ENCODE measurements around the gene CCDC93. TPM values are rescaled to one million over a fixed set of nuclear protein-coding genes. Genes with fewer than 3 reads are reported as not detected.

CCDC93 gene
- total RNA-seq, 2 donors from 2014 or later, result 11.0 to 21.7 TPM

- no peak overlapping the region for H3K27ac ChIP-seq
- no peaks in the 10 kb centered on the region for H3K36me3 ChIP-seq
- ATAC-seq (ENCODE audit: insufficient number of reproducible peaks, low FRiP score, low read depth), result no peak
- H3K4me3 ChIP-seq, result no peak overlapping the region
- H3K4me1 ChIP-seq (ENCODE audit: control insufficient read depth in 1 of 2, low read depth in 2 of 2), result peaks cover 5 to 8% of the 10 kb centered on the region in 2 donors
- H3K9me3 ChIP-seq, result no peaks in the 10 kb centered on the region
- H3K27me3 ChIP-seq (replicated peaks; ENCODE audit: insufficient read depth), result no peaks in the 10 kb centered on the region
- DNase-seq (ENCODE audit: low spot score), result no peak
- TF ChIP-seq CTCF (IDR thresholded peaks at IDR 0.05), result no peak
These were observed 30.8 kb downstream of the CCDC93 start for GRCh38 chr2:117983040-117983439.

- no peaks in the 10 kb centered on the region for H3K9me3 ChIP-seq
- H3K4me3 ChIP-seq, result no peak overlapping the region
- no peak overlapping the region for H3K27ac ChIP-seq
- H3K4me1 ChIP-seq (ENCODE audit: control insufficient read depth in 1 of 2, low read depth in 2 of 2), result peaks cover 5 to 8% of the 10 kb centered on the region in 2 donors
- ATAC-seq (ENCODE audit: insufficient number of reproducible peaks, low FRiP score, low read depth) (no peak), DNase-seq (ENCODE audit: low spot score) (no peak)
- no peaks in the 10 kb centered on the region for H3K27me3 ChIP-seq (replicated peaks; ENCODE audit: insufficient read depth)
- no peak for TF ChIP-seq CTCF (IDR thresholded peaks at IDR 0.05)
- no peaks in the 10 kb centered on the region for H3K36me3 ChIP-seq
These were observed 31.4 kb downstream of the CCDC93 start for GRCh38 chr2:117982376-117983033.

- no peak for TF ChIP-seq CTCF (IDR thresholded peaks at IDR 0.05)
These were observed 32.1 kb downstream of the CCDC93 start for GRCh38 chr2:117981810-117982209.

GRCh38 chr2:117980783-117981676 is 32.8 kb downstream of the CCDC93 start:
- Histone ChIP-seq H3K4me1 (ENCODE audit: control insufficient read depth in 1 of 2, low read depth in 2 of 2) (peaks cover 5 to 8% of the 10 kb centered on the region in 2 donors), H3K9me3 (no peaks in the 10 kb centered on the region), H3K36me3 (no peaks in the 10 kb centered on the region), H3K27ac (no peak overlapping the region), H3K27me3 (replicated peaks; ENCODE audit: insufficient read depth) (no peaks in the 10 kb centered on the region), H3K4me3 (no peak overlapping the region)
- TF ChIP-seq CTCF (IDR thresholded peaks at IDR 0.05), result no peak
- DNase-seq (ENCODE audit: low spot score), result no peak
- peak; percentile 89 for ATAC-seq (ENCODE audit: insufficient number of reproducible peaks, low FRiP score, low read depth)

More at GRCh38 chr2:117981810-117982209, 32.1 kb downstream of the CCDC93 start:
- H3K9me3 ChIP-seq, result no peaks in the 10 kb centered on the region
- H3K4me1 ChIP-seq (ENCODE audit: control insufficient read depth in 1 of 2, low read depth in 2 of 2), result peaks cover 5 to 8% of the 10 kb centered on the region in 2 donors
- ATAC-seq (ENCODE audit: insufficient number of reproducible peaks, low FRiP score, low read depth) (no peak), DNase-seq (ENCODE audit: low spot score) (no peak)
- no peak overlapping the region for H3K4me3 ChIP-seq
- H3K36me3 ChIP-seq, result no peaks in the 10 kb centered on the region
- H3K27me3 ChIP-seq (replicated peaks; ENCODE audit: insufficient read depth), result no peaks in the 10 kb centered on the region
- H3K27ac ChIP-seq, result no peak overlapping the region
